Gastrocnemius medialis (tissue), 4 donors: ENCODE data around the gene RPA1. TPM values are rescaled to one million over a fixed set of nuclear protein-coding genes. Genes with fewer than 3 reads are reported as not detected.

Source experiments
- ATAC-seq, 2 donors: fragments of 150-250 bp; one replicate each; pipeline ENCODE4 v1.9.1; 2016
- DNase-seq, 2 donors: peaks; one replicate each; pipeline ENCODE4 v3.0.0-alpha.2; 2019
- H3K27ac ChIP-seq, 4 donors: fragments of 200-600 bp; sonication (generic); 1 replicate in 1 of 4; 2 replicates in 3 of 4; pipeline ENCODE4 v1.5.1; 2016 to 2018; ENCODE audit warnings: mild to moderate bottlenecking in 2 of 4, moderate library complexity in 1 of 4
- H3K27me3 ChIP-seq, 3 donors: fragments of 200-600 bp; sonication (generic) in 2 of 3; 1 replicate in 1 of 3; 2 replicates in 2 of 3; pipeline versions ENCODE4 v1.5.1 to v1.6.0; 2016 to 2019; ENCODE audit warnings: mild to moderate bottlenecking in 1 of 3, moderate library complexity in 1 of 3
- H3K36me3 ChIP-seq, 2 donors: fragments of 200-600 bp; sonication (generic) in 1 of 2; one replicate each; pipeline ENCODE4 v1.5.1; 2017 to 2018
- H3K4me1 ChIP-seq, 2 donors: fragments of 200-600 bp; sonication (generic) in 1 of 2; one replicate each; pipeline ENCODE4 v1.5.1; 2016 to 2017; ENCODE audit warnings: mild to moderate bottlenecking in 2 of 2
- H3K4me3 ChIP-seq, 4 donors: fragments of 200-600 bp; sonication (generic) in 3 of 4; 1 replicate in 1 of 4; 2 replicates in 3 of 4; pipeline ENCODE4 v1.5.1; 2016 to 2019; ENCODE audit warnings: mild to moderate bottlenecking in 2 of 4
- H3K9me3 ChIP-seq, 3 donors: fragments of 200-600 bp; sonication (generic) in 2 of 3; 1 replicate in 1 of 3; 2 replicates in 2 of 3; pipeline ENCODE4 v1.5.1; 2016 to 2019
- POLR2A ChIP-seq, 2 donors: fragments of 450-650 bp; IDR thresholded peaks; one replicate each; pipeline ENCODE4 v1.6.1; 2017; ENCODE audit warnings: antibody characterized with exemption in 2 of 2, mild to moderate bottlenecking in 2 of 2, moderate library complexity in 2 of 2
- in situ Hi-C, 4 donors: fragments of 200-750 bp; cut with MboI; loops; one replicate each; pipeline versions ENCODE4 v1.15.0 to v1.8.0; 2017; ENCODE audit warnings: low sequenced_read_pairs in 4 of 4
- intact Hi-C: fragments of 100-400 bp; cut with DNase I; formaldehyde crosslinking; loops from one replicate; pipeline ENCODE4 v1.15.1; 2023; ENCODE audit warnings: low total_unique reads
- total RNA-seq, 4 donors: library from RNA; depleted of rRNA; stranded (reverse); fragments of >200 nt; gene quantifications; one replicate each; pipeline versions ENCODE4 v1.1.0 to v1.2.3, GENCODE V29; 2016
- TF ChIP-seq, protein P1 (sequence below), 5 experiments: fragments of 450-650 bp in 3 of 5; fragments of 200-600 bp in 2 of 5; sonication (generic) in 2 of 5; IDR thresholded peaks in 4 of 5; conservative IDR thresholded peaks in 1 of 5; 1 replicate in 4 of 5; 2 replicates in 1 of 5; pipeline ENCODE4 v1.5.1; 2016 to 2019; ENCODE audit warnings: antibody characterized with exemption in 5 of 5, mild to moderate bottlenecking in 3 of 5, moderate library complexity in 3 of 5

Gene RPA1
- total RNA-seq, 4 donors from 2014 or later: 26.5 to 46.8 (median 34.9) TPM

DNA sequence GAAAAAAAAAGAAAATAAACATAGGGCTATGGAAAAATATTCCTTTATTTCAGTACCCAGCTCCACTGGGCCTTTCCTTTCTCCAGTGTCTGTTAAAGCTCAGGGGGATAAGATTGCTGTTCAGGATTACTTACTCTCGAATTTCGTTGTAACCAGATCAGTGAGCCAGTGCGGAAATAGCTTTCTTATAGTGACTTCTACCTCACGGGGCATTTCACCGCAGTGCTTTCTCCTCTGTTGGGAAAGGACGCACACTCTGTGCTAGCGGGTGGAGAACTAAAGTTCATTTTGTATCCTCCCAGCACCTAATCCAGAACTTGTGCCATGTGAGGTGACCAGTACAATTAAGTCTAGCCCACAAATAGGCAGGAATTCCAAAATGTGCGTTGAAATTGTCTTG, 38.3 kb downstream of the RPA1 start:
- Histone ChIP-seq H3K27ac (peak overlapping the region; percentile 88 to 98 (median 92)), H3K4me1 (peaks cover 17 to 18% of the 10 kb centered on the region in 2 donors), H3K36me3 (no peaks in the 10 kb centered on the region), H3K4me3 (peak overlapping the region in 2 of 4 donors; percentile 11 to 15), H3K9me3 (no peaks in the 10 kb centered on the region), H3K27me3 (no peaks in the 10 kb centered on the region)
- ATAC-seq (peak; percentile 96 to 97), DNase-seq (peak; percentile 73 to 80)
- intact Hi-C loops (loop anchor here (5.0 kb wide), 3 partner anchors 71 to 106 kb away; partner anchors contain the start of gene SERPINF1), in situ Hi-C loops (loop anchor here (10.0 to 25.0 kb wide), 3 partner anchors 83 to 206 kb away; no protein-coding TSS in a partner anchor)
- TF ChIP-seq, protein P1, sequence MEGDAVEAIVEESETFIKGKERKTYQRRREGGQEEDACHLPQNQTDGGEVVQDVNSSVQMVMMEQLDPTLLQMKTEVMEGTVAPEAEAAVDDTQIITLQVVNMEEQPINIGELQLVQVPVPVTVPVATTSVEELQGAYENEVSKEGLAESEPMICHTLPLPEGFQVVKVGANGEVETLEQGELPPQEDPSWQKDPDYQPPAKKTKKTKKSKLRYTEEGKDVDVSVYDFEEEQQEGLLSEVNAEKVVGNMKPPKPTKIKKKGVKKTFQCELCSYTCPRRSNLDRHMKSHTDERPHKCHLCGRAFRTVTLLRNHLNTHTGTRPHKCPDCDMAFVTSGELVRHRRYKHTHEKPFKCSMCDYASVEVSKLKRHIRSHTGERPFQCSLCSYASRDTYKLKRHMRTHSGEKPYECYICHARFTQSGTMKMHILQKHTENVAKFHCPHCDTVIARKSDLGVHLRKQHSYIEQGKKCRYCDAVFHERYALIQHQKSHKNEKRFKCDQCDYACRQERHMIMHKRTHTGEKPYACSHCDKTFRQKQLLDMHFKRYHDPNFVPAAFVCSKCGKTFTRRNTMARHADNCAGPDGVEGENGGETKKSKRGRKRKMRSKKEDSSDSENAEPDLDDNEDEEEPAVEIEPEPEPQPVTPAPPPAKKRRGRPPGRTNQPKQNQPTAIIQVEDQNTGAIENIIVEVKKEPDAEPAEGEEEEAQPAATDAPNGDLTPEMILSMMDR (IDR thresholded peaks at IDR 0.05 in 4 of 5, conservative IDR thresholded peaks at IDR 0.05 in 1 of 5): no peak
- TF ChIP-seq POLR2A (IDR thresholded peaks at IDR 0.05): peak; percentile 41 to 85

DNA sequence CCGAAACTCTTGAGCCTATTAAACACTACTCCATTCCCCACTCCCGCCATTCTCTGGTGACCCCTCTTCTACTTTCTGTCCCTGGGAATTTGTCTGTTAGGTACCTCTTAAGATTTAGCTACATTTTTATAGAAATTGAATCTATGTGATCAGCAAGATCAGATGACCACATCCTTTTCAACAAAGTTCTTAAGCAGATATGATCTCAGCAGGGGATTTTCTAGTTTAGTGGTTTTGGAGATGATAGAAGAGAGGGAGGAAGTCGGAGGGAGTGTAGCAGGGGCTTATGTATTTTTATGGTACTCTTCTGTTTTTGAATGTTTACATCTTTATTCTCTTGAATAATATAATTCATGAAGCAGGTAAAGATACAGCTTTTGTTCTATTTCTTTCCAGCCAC, 40.8 kb downstream of the RPA1 start:
- H3K9me3 ChIP-seq: no peaks in the 10 kb centered on the region
- in situ Hi-C loops (loop anchor here in 2 of 4 donors (25.0 kb wide), 1 partner anchor 208 kb away; no protein-coding TSS in a partner anchor), intact Hi-C loops (no loop called here)
- TF ChIP-seq, protein P1 (IDR thresholded peaks at IDR 0.05 in 4 of 5, conservative IDR thresholded peaks at IDR 0.05 in 1 of 5): no peak
- TF ChIP-seq POLR2A (IDR thresholded peaks at IDR 0.05): no peak
- H3K4me3 ChIP-seq: no peak overlapping the region
- peaks cover 15 to 27% of the 10 kb centered on the region in 2 donors for H3K4me1 ChIP-seq
- H3K27me3 ChIP-seq: no peaks in the 10 kb centered on the region
- H3K36me3 ChIP-seq: peaks cover 0 to 7% of the 10 kb centered on the region in 2 donors
- no peak for DNase-seq
- peak overlapping the region in 3 of 4 donors; percentile 23 to 98 (median 52) for H3K27ac ChIP-seq
- no peak for ATAC-seq

DNA sequence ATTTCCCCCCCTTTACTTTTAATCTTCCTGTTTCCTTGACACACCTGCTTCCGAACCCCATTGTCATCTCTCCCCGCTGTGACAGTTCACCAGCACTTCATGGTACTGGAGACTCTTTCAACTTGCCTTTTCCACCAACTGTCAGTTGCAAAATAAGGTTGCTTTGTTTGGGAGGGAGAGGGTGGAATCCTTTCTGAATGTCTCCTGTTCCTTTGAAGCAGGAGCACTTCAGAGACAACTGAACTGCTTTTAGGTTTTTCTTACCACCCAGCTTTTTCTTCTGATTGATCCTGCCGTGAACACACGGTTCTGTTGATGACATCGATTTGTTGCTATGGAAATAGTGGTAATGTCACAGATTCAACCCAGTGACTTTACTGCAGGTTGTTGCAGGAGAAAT, 42.0 kb downstream of the RPA1 start:
- H3K9me3 ChIP-seq: no peaks in the 10 kb centered on the region
- intact Hi-C loops: no loop called here
- H3K27me3 ChIP-seq: no peaks in the 10 kb centered on the region
- TF ChIP-seq POLR2A (IDR thresholded peaks at IDR 0.05): no peak
- TF ChIP-seq, protein P1 (IDR thresholded peaks at IDR 0.05 in 4 of 5, conservative IDR thresholded peaks at IDR 0.05 in 1 of 5): no peak
- in situ Hi-C loops: loop anchor here in 2 of 4 donors (25.0 kb wide), 1 partner anchor 209 kb away; no protein-coding TSS in a partner anchor
- peaks cover 15 to 34% of the 10 kb centered on the region in 2 donors for H3K4me1 ChIP-seq
- DNase-seq (no peak), ATAC-seq (no peak)
- no peak overlapping the region for H3K4me3 ChIP-seq
- peak overlapping the region in 2 of 4 donors; percentile 52 to 98 for H3K27ac ChIP-seq
- H3K36me3 ChIP-seq: peaks cover 0 to 19% of the 10 kb centered on the region in 2 donors

DNA sequence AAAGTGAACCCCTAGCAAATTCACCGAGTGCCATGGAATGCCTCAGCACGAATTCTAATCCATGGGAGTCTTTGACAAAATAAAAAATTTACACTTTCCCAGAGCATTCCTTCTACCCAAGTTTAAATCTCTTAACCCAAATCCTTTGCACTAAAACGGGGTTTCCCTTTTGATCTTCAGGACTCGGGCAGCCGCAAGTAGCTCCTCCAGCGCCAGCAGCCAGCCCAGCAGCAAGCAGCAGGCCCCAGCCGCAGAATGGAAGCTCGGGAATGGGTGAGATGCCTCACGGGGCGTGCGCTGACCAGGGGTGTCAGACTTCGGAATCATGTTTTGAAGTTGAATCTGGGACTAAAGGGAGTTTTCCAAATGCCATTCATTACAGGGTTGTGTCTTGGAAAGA, 42.4 kb downstream of the RPA1 start:
- Histone ChIP-seq H3K27ac (peak overlapping the region in 3 of 4 donors; percentile 12 to 98 (median 52)), H3K27me3 (no peaks in the 10 kb centered on the region), H3K9me3 (no peaks in the 10 kb centered on the region), H3K4me3 (no peak overlapping the region), H3K4me1 (peaks cover 15 to 31% of the 10 kb centered on the region in 2 donors), H3K36me3 (peaks cover 0 to 24% of the 10 kb centered on the region in 2 donors)
- intact Hi-C loops (no loop called here), in situ Hi-C loops (loop anchor here in 2 of 4 donors (25.0 kb wide), 1 partner anchor 210 kb away; no protein-coding TSS in a partner anchor)
- no peak for ATAC-seq
- no peak for DNase-seq
- TF ChIP-seq, protein P1 (IDR thresholded peaks at IDR 0.05 in 4 of 5, conservative IDR thresholded peaks at IDR 0.05 in 1 of 5): no peak
- TF ChIP-seq POLR2A (IDR thresholded peaks at IDR 0.05): no peak
